Panc1 (cell line): ENCODE data around the gene STAT4. TPM values are rescaled to one million over a fixed set of nuclear protein-coding genes. Genes with fewer than 3 reads are reported as not detected.

Experiments
- ATAC-seq: fragments of 200-7000 bp; cut with Tn5 transposase; 2 replicates; pipeline ENCODE4 v1.9.1; 2020; ENCODE audit warnings: mild to moderate bottlenecking, moderate library complexity
- BruUV-seq: library from RNA; stranded (reverse); fragments of 400-500 nt; replicated peaks from 2 replicates; lab custom pipeline; 2021; lab: Mats Ljungman, UMichigan
- CTCF ChIA-PET: fragments of 300-600 bp; sonication (Branson Sonifier 250); formaldehyde crosslinking; loops from one replicate; lab custom pipeline; 2022; ENCODE audit warnings: antibody characterized with exemption; lab: Charles Lee
- POLR2A ChIA-PET: fragments of 300-600 bp; sonication (Branson Sonifier 250); formaldehyde crosslinking; loops from one replicate; lab custom pipeline; 2022; ENCODE audit warnings: antibody characterized with exemption; lab: Charles Lee
- DNase-seq: peaks from one replicate; pipeline ENCODE4 v3.0.0-alpha.2; 2010; ENCODE audit warnings: low read depth, low spot score
- H3K27ac ChIP-seq: 2 replicates; pipeline ENCODE4 v1.5.1; 2011; ENCODE audit warnings: mild to moderate bottlenecking, low read length, inconsistent platforms
- H3K27me3 ChIP-seq: fragments of 200-500 bp; sonication (Bioruptor generic); 2 replicates; pipeline ENCODE4 v1.6.0; 2014; ENCODE audit warnings: low read length, inconsistent platforms; ENCODE audit not compliant: control insufficient read depth, insufficient read depth
- H3K36me3 ChIP-seq: fragments of 200-500 bp; sonication (Bioruptor generic); 2 replicates; pipeline ENCODE4 v1.5.1; 2014; ENCODE audit warnings: inconsistent platforms, mild to moderate bottlenecking, low read length, moderate library complexity; ENCODE audit not compliant: control insufficient read depth, insufficient read depth
- H3K4me1 ChIP-seq: 2 replicates; pipeline ENCODE4 v1.5.1; 2011; ENCODE audit warnings: inconsistent platforms, mild to moderate bottlenecking, low read length, moderate library complexity; ENCODE audit not compliant: control insufficient read depth, insufficient read depth
- H3K4me3 ChIP-seq, 2 experiments: 2 replicates each; pipeline ENCODE4 v1.5.1; 2011 to 2012; ENCODE audit warnings: low read depth in 2 of 2, low read length in 2 of 2, mild to moderate bottlenecking in 2 of 2, inconsistent platforms in 1 of 2, moderate library complexity in 1 of 2
- H3K9me3 ChIP-seq: fragments of 200-500 bp; sonication (Bioruptor generic); 2 replicates; pipeline ENCODE4 v1.5.1; 2014; ENCODE audit warnings: low read depth, mild to moderate bottlenecking, inconsistent platforms, low read length, moderate library complexity; ENCODE audit not compliant: control insufficient read depth, insufficient read depth
- POLR2AphosphoS5 ChIP-seq: IDR thresholded peaks from 2 replicates; pipeline ENCODE4 v1.6.1; 2012; ENCODE audit warnings: mild to moderate bottlenecking, low read depth, low read length, moderate library complexity
- SIN3A ChIP-seq: IDR thresholded peaks from 2 replicates; pipeline ENCODE4 v1.6.1; 2012; ENCODE audit warnings: low read depth, mild to moderate bottlenecking, low read length, moderate library complexity, borderline replicate concordance; ENCODE audit not compliant: insufficient read depth
- TCF7L2 ChIP-seq: IDR thresholded peaks from 2 replicates; pipeline ENCODE4 v1.6.1; 2011; ENCODE audit warnings: mild to moderate bottlenecking, low read depth, low read length, inconsistent platforms
- in situ Hi-C: cut with HindIII; loops from 2 replicates; pipeline ENCODE4 v1.10.0; 2016; ENCODE audit warnings: low sequenced_read_pairs, low pct_unique_long_range_greater_than_20kb
- intact Hi-C: fragments of 100-400 bp; cut with micrococcal nuclease; formaldehyde crosslinking; loops from one replicate; pipeline ENCODE4 v1.10.0; 2022; ENCODE audit not compliant: unreplicated experiment
- total RNA-seq: library from RNA; stranded (reverse); gene quantifications from one replicate; pipeline ENCODE4 v1.2.1, GENCODE V29; 2021; ENCODE audit not compliant: unreplicated experiment
- TF ChIP-seq, protein P1 (sequence below), 2 experiments: IDR thresholded peaks; 2 replicates each; pipeline ENCODE4 v1.6.1; 2011 to 2012; ENCODE audit warnings: low read depth in 2 of 2, control low read depth in 1 of 2, low read length in 1 of 2, mild to moderate bottlenecking in 1 of 2, moderate library complexity in 1 of 2; ENCODE audit not compliant: insufficient read depth in 1 of 2

STAT4 gene
- total RNA-seq, 1 experiment from 2014 or later, result 0.05 TPM

DNA sequence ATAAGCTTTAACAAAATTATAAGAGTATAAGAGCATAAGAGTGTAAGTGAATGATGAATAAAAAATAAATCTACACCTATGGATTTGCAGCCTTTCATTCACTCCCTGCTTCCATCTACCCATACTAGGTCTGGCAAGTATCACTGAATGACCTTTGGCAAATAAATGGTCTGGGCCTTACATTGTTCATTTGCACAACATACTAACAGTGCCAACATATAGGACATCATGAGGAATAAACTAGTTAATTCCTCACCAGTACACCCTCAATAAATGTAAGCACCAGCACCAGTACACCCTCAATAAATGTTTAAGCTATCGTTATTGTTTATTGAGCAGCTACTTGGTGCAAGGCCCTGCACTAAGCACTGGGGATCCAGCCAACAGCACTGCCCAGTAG is 163.7 kb downstream of the STAT4 start:
- intact Hi-C loops, result no loop called here
- TF ChIP-seq, protein P1, sequence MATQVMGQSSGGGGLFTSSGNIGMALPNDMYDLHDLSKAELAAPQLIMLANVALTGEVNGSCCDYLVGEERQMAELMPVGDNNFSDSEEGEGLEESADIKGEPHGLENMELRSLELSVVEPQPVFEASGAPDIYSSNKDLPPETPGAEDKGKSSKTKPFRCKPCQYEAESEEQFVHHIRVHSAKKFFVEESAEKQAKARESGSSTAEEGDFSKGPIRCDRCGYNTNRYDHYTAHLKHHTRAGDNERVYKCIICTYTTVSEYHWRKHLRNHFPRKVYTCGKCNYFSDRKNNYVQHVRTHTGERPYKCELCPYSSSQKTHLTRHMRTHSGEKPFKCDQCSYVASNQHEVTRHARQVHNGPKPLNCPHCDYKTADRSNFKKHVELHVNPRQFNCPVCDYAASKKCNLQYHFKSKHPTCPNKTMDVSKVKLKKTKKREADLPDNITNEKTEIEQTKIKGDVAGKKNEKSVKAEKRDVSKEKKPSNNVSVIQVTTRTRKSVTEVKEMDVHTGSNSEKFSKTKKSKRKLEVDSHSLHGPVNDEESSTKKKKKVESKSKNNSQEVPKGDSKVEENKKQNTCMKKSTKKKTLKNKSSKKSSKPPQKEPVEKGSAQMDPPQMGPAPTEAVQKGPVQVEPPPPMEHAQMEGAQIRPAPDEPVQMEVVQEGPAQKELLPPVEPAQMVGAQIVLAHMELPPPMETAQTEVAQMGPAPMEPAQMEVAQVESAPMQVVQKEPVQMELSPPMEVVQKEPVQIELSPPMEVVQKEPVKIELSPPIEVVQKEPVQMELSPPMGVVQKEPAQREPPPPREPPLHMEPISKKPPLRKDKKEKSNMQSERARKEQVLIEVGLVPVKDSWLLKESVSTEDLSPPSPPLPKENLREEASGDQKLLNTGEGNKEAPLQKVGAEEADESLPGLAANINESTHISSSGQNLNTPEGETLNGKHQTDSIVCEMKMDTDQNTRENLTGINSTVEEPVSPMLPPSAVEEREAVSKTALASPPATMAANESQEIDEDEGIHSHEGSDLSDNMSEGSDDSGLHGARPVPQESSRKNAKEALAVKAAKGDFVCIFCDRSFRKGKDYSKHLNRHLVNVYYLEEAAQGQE (IDR thresholded peaks at IDR 0.05; ENCODE audit: insufficient read depth in 1 of 2, low read depth in 2 of 2, low read length in 1 of 2), result no peak
- TF ChIP-seq POLR2AphosphoS5 (no peak), TCF7L2 (no peak), SIN3A (no peak)
- DNase-seq, result no peak
- Histone ChIP-seq H3K36me3 (peaks cover 59% of the 10 kb centered on the region), H3K4me1 (no peaks in the 10 kb centered on the region), H3K4me3 (no peak overlapping the region), H3K27me3 (no peaks in the 10 kb centered on the region), H3K27ac (no peak overlapping the region), H3K9me3 (no peaks in the 10 kb centered on the region)
- POLR2A ChIA-PET, result no interaction called here
- in situ Hi-C loops, result no loop called here
- CTCF ChIA-PET, result no interaction called here
- no TSS peak for BruUV-seq
- ATAC-seq, result no peak

DNA sequence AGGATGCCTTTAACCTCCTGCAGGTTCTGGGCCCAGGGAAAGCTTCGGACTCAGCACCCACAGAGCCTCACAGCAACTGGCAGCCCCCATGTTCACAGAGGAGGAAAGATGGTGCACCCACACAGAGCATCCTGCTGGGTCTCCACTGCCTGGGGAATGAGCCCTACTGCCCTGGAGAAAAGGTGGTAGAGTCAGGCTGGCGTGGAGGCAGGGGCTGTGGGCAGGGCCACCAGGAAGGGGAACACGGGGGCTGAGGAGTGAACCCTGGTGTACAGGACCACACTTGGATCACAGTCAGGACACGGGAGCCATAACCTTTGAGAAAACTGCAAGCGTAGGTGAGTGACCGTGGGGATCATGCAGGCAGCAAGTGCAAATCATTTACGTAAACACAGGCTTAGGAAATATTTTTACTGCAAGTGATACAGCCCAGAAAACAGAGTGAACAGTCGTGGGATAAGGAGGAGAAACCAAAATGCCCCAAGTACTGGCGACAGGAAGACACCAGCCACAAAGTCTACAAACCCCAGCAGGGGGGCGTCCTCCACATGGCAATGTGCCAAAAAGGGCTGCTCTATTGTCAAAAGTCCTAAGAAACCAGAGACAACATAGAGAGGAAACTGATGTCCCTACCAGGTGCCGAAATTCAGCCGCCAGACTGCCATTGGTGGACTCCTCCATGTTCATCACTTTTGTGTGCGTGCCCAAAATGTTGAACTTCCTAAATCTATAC is 164.4 kb downstream of the STAT4 start:
- H3K4me1 ChIP-seq, result no peaks in the 10 kb centered on the region
- ChIA-PET POLR2A (no interaction called here), CTCF (no interaction called here)
- DNase-seq, result no peak
- peaks cover 60% of the 10 kb centered on the region for H3K36me3 ChIP-seq
- no peak for ATAC-seq
- no peak overlapping the region for H3K27ac ChIP-seq
- no peaks in the 10 kb centered on the region for H3K27me3 ChIP-seq
- no peak overlapping the region for H3K4me3 ChIP-seq
- intact Hi-C loops (no loop called here), in situ Hi-C loops (no loop called here)
- no peaks in the 10 kb centered on the region for H3K9me3 ChIP-seq
- BruUV-seq, result no TSS peak
- TF ChIP-seq, protein P1 (IDR thresholded peaks at IDR 0.05; ENCODE audit: insufficient read depth in 1 of 2, low read depth in 2 of 2, low read length in 1 of 2), result no peak
